ENCODE data around the gene CAP2.

The CAP2 gene, protein sequence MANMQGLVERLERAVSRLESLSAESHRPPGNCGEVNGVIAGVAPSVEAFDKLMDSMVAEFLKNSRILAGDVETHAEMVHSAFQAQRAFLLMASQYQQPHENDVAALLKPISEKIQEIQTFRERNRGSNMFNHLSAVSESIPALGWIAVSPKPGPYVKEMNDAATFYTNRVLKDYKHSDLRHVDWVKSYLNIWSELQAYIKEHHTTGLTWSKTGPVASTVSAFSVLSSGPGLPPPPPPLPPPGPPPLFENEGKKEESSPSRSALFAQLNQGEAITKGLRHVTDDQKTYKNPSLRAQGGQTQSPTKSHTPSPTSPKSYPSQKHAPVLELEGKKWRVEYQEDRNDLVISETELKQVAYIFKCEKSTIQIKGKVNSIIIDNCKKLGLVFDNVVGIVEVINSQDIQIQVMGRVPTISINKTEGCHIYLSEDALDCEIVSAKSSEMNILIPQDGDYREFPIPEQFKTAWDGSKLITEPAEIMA

DNA sequence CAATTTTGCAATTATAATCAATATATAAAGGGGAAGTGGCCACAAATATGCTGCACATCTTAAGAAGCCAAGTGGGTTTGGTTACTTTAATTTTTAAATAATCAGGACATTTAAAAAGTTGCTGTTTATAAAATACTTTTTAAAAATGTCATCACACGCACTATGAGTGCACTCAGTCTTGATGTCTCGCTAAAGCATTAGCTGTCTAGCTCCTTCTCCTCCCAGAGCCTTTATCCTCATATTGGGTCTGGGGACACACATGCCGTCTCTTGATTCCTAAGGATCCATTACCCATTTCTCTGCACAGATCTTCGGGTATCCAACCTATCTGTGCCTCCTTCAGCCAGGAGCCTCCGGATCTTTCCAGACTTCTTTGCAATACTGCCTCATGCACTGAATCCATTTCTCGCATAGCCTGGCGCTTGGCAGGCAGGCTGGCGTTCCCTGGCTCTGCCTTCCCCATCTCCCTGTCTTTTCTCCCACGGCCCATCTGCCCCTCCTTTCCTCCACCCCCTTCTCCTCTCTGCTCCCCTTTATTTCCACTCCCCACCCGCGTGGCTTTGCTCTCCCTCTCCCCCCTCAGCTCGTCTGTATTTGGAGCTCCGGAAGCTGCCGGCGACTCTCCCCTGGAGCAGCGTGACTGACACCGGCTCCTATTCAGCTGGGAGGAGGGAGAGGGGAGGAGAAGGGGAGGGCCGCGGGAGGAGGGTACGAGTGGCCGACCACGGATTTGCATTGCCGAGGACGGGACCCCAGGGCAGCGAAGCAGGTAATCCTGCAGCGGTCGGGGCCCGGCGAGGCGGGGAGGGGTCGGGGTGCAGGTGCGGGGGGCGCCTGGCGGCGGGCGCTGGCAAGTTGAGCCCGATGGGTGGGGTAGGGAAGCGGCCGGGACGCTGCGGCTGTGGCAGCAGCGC lies at the start of gene CAP2:
Gene CAP2, plus strand, starts transcription at position 618 of the 914 bp plus-strand sequence. CDS start 27,961 bp downstream, outside the sequence.
- no peak for DNase-seq (ENCODE audit: low read depth in 2 of 3, low spot score in 1 of 3)

DNA sequence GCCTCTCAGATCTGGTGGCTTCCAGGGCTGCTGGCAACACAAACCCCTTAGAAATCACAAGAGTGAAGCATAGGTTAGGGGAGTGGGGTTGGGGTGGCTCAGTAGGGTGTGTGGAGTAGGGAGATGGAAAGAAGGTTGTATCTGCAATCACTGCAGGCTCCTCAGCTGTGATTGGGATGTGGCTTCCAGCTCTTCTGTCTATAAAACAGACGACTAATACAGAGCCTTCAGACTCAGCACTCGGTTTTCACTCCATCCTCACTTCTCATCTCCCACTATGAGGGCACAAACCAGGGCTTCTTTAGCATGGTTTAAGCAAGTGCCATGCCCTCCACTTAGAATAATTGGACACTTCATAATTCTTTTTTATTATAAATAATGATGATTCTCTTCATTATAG lies 46.4 kb upstream of the CAP2 start:
- DNase-seq (ENCODE audit: low read depth in 2 of 3, low spot score in 1 of 3): no peak

- no peak for DNase-seq (ENCODE audit: low read depth in 2 of 3, low spot score in 1 of 3)
Measured at GRCh38 chr6:17349427-17349826, 44.0 kb upstream of the CAP2 start.

GRCh38 chr6:17352302-17352701 lies 41.1 kb upstream of the CAP2 start:
- DNase-seq (ENCODE audit: low read depth in 2 of 3, low spot score in 1 of 3): no peak

- no peak for DNase-seq (ENCODE audit: low read depth in 2 of 3, low spot score in 1 of 3)
Measured at GRCh38 chr6:17353440-17354175, 39.8 kb upstream of the CAP2 start.

GRCh38 chr6:17354700-17355403 lies 38.5 kb upstream of the CAP2 start:
- DNase-seq (ENCODE audit: low read depth in 2 of 3, low spot score in 1 of 3): no peak

DNA sequence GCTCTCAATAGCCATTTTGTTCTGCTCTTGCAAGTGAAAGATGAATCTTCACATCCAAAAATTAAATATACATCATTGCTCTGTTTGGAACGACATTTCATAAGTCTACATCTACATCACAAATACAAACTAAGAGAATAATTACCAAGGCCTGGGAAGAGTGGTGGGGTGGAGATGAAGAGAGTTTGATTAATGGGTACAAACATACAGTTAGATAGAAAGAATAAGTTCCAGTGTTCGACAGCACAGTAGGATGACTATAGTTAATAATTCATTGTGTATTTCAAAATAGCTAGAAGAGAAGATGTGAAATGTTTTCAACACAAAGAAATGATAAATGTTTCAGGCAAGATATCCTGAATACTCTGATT lies 38.0 kb upstream of the CAP2 start:
- DNase-seq (ENCODE audit: low read depth in 2 of 3, low spot score in 1 of 3): no peak

DNA sequence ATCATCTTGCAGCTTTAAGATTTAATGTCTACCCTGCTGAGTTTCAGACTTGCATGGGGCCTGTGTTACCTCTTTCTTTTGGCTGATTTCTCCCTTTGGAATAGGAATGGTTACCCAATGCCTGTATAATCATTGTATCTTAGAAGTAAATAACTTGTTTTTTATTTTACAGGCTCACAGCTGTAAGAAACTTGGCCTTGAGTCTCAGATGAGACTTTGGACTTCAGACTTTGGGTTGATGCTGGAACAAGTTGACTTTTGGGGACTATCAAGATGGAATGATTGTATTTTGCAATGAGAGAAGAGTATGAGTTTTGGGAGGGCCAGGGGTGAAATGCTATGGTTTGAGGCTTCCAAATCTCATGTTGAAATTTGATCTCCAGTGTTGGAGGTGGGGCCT lies 34.9 kb upstream of the CAP2 start:
- no peak for DNase-seq (ENCODE audit: low read depth in 2 of 3, low spot score in 1 of 3)

- no peak for DNase-seq (ENCODE audit: low read depth in 2 of 3, low spot score in 1 of 3)
Measured at GRCh38 chr6:17360564-17360963, 32.8 kb upstream of the CAP2 start.

GRCh38 chr6:17361013-17361412 lies 32.4 kb upstream of the CAP2 start:
- no peak for DNase-seq (ENCODE audit: low read depth in 2 of 3, low spot score in 1 of 3)

GRCh38 chr6:17365961-17366360 lies 27.4 kb upstream of the CAP2 start:
- DNase-seq (ENCODE audit: low read depth in 2 of 3, low spot score in 1 of 3): no peak

GRCh38 chr6:17367868-17368267 lies 25.5 kb upstream of the CAP2 start:
- DNase-seq (ENCODE audit: low read depth in 2 of 3, low spot score in 1 of 3): no peak

DNA sequence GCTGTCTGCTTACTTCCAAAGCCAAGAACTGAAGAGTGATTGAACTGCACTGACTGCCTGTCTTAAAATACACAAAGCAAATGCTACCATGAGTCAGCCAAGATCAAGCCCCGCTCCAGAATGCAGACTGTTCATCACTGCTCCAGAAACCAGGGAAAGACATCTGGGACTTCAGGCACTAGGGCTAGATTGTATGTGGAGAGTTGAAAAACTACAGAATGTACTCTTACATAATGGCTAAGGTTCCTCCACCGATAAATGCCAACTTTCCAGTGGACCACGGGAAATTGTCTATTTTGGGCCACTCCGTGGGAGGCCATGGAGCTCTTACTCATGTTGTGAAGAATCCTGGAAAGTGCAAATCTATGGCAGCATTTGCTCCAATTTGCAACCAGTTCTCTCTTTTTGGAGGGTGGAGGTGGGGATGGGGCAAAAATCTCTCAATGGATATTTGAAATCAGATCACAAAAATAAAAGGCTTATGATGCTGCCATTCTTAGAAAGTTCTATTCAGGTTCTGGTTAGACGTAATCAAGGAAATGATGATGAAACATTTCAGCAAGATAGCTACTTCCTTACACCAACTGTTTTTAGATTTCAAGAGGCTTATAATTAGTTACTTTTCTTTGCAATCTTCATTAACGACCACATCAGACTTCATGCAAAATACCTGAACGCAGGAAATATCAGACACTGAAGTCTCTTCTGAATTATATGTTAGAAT lies 11.8 kb upstream of the CAP2 start:
- DNase-seq (ENCODE audit: low read depth in 2 of 3, low spot score in 1 of 3): no peak

- DNase-seq (ENCODE audit: low read depth in 2 of 3, low spot score in 1 of 3): no peak
Measured at GRCh38 chr6:17385660-17386059, 7.7 kb upstream of the CAP2 start.

GRCh38 chr6:17388365-17388764 lies 5.0 kb upstream of the CAP2 start:
- DNase-seq (ENCODE audit: low read depth in 2 of 3, low spot score in 1 of 3): no peak

- DNase-seq (ENCODE audit: low read depth in 2 of 3, low spot score in 1 of 3): no peak
Measured at GRCh38 chr6:17389274-17389847, 4.0 kb upstream of the CAP2 start.

GRCh38 chr6:17390276-17390675 lies 3.1 kb upstream of the CAP2 start:
- DNase-seq (ENCODE audit: low read depth in 2 of 3, low spot score in 1 of 3): no peak

DNA sequence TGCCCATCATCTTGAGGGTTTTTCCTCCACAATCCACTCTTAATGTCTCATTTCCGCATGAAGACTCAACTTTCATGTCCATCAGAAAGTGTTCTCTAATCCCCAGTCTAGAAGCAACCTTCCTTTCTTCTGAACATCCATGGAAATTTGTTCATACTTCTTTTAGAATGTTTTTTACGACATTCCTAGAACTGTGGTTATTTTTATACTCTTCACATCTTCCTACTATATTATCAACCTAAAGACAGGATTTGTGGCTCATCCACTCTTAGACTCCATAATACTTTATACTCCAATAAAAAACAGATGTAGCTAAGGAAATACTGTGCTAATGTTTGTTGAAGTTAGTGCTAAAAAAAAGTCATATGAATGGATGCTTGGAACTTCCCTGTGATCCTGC lies 1.4 kb upstream of the CAP2 start:
- DNase-seq (ENCODE audit: low read depth in 2 of 3, low spot score in 1 of 3): no peak

GRCh38 chr6:17393892-17394631 lies 667 bp downstream of the CAP2 start:
- no peak for DNase-seq (ENCODE audit: low read depth in 2 of 3, low spot score in 1 of 3)
